NCI-H1105 treated with DMSO at 0.1 percent for 48 hours (cell line): ENCODE results near the gene CRB2.

ENCODE experiments used
- DNase-seq: peaks from one replicate; lab custom pipeline; 2025; lab: John Stamatoyannopoulos, UW

CRB2 gene

DNA sequence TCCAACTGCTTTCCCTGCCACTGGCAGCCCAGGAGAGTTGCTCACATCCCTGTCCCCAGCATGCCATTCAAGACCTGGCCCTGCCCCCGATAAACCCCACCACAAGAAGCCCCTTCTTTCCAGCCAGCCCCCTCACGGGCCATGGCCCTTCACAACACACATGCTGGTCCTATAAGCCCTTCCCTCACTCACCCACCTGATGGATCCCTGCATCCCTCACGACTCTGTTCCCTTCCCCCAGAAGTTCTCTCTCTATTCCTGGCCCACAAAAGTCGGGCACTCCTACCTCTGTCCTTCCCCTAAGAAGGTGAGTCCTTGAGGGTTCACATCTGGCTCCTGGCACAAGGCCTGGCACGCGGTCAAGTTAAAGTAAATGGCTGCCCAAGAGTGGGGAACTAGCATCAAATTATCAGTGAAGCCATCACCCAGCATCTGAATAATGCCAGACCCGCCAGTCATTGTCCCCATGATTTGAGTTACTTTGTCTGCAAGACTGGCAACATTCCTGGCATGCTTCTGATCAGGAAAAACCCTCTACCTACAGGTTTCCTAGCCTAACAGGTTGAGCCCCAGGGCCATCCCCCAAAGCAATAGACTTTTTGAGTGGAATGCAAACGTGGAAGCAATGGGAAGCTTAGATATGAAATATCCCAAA, 65.9 kb downstream of the CRB2 start:
- DNase-seq, result no peak

- DNase-seq, result no peak
Observed at GRCh38 chr9:123422635-123423310, 66.8 kb downstream of the CRB2 start.

DNA sequence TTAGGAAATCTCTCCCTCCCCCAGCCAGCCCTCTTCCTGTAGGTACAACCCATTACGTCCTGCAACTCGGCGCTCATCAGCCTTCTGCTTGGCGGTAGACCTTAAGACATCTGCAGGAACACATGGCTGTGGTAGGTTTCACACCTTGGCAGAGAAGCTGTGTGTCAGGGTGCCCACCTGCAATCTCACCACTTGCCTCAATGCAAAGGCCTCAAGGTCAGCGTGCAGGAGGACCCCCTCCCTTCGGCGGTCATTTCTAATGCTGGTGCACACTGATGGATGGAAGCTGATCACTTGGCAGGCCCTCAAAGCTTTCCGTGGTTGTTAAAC, 67.3 kb downstream of the CRB2 start:
- no peak for DNase-seq

- no peak for DNase-seq
Observed at GRCh38 chr9:123424131-123424530, 68.1 kb downstream of the CRB2 start.

DNA sequence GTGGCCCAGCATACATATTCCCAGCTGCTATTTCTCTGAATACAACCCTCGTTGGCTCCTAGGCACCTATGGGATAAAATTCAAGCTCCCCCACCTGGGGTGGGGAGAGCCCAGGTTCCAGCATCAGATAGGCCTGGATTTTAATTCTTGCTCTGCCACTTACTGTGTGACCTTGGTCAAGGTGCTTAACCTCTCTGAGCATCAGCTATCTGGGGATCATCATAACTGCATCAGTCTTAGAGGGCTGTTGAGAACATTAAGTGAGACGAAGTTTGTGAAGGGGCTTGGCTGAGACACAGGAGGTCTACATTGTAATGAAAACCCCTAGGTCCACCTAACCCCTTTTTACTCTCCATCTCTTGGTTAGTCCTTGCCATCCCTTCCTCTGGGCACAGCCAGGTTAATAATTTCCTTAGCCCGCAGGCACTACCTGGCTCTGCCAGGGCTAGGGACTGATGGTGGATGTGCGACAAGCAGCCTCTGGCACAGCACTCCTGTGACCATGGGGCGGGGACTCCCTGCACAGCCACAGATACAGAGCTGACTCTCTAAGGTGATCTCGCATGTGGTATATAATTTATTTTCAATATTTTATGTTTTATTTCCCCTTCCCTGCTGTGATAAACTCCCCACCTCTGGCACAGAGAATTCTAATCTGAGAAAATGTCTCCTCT, 68.7 kb downstream of the CRB2 start:
- no peak for DNase-seq

- no peak for DNase-seq
Observed at GRCh38 chr9:123425261-123425821, 69.3 kb downstream of the CRB2 start.

GRCh38 chr9:123425836-123426365, 69.9 kb downstream of the CRB2 start:
- DNase-seq, result no peak

DNA sequence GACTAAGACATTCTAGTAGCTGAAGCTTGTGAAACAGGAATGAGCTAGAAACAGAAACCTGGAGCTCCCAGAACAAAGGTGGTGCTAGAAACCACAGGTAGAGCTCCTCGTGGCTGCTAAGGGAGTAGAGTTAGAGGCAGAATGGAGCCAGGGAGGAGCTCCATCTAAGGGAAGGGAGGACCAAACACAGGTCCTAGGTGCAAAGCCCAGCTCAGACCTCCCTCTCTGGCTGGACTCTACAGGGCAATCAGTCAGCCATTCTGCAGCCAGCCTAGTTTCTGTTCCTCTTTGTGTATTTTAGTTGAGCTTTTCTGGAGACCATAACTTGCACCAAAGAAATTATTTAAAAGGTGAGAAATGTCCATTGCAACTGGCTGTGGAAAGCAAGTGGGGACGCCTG, 70.4 kb downstream of the CRB2 start:
- DNase-seq, result no peak
